ENCODE results near the gene B9D1.

GRCh38 chr17:19410091-19410490 lies 47.6 kb upstream of the B9D1 start:
- TF ChIP-seq PRDM15 (CRISPR knock-in tag; IDR thresholded peaks at IDR 0.05) = no peak
- no peak for TF ChIP-seq CTCF (IDR thresholded peaks at IDR 0.05)
- TF ChIP-seq ZBTB21 (CRISPR knock-in tag; IDR thresholded peaks at IDR 0.05; ENCODE audit: borderline replicate concordance) = no peak
- TF ChIP-seq ZNF121 (CRISPR knock-in tag; IDR thresholded peaks at IDR 0.05) = no peak
- TF ChIP-seq NFYB (CRISPR knock-in tag; conservative IDR thresholded peaks at IDR 0.05; ENCODE audit: low read depth) = no peak
- no peak for TF ChIP-seq TCF7 (CRISPR knock-in tag; IDR thresholded peaks at IDR 0.05; ENCODE audit: low read depth)
- TF ChIP-seq, protein P1, sequence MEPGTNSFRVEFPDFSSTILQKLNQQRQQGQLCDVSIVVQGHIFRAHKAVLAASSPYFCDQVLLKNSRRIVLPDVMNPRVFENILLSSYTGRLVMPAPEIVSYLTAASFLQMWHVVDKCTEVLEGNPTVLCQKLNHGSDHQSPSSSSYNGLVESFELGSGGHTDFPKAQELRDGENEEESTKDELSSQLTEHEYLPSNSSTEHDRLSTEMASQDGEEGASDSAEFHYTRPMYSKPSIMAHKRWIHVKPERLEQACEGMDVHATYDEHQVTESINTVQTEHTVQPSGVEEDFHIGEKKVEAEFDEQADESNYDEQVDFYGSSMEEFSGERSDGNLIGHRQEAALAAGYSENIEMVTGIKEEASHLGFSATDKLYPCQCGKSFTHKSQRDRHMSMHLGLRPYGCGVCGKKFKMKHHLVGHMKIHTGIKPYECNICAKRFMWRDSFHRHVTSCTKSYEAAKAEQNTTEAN (CRISPR knock-in tag; IDR thresholded peaks at IDR 0.05) = no peak
- TF ChIP-seq IRF1 (CRISPR knock-in tag; IDR thresholded peaks at IDR 0.05) = no peak

All from WTC11 (cell line).